K562 (cell line): ENCODE data around the gene MATN1. TPM values are rescaled to one million over a fixed set of nuclear protein-coding genes. Genes with fewer than 3 reads are reported as not detected.

Experiments used
- BCLAF1 ChIP-seq, 2 experiments: fragments of 450-650 bp in 1 of 2; IDR thresholded peaks; 2 replicates each; pipeline ENCODE4 v1.6.1; 2011 to 2017; ENCODE audit warnings: low read depth in 2 of 2, antibody characterized with exemption in 1 of 2, borderline replicate concordance in 1 of 2, low read length in 1 of 2, mild to moderate bottlenecking in 1 of 2, mixed read lengths in 1 of 2; ENCODE audit not compliant: control insufficient read depth in 1 of 2
- CREM ChIP-seq: IDR thresholded peaks from 2 replicates; pipeline ENCODE4 v1.6.1; 2014; ENCODE audit warnings: antibody characterized with exemption, low read depth
- DMBX1 ChIP-seq: fragments of 250-450 bp; sonication (Bioruptor Pico); IDR thresholded peaks from 2 replicates; pipeline ENCODE4 v1.8.0; 2022; ENCODE audit warnings: inconsistent platforms, mild to moderate bottlenecking, moderate library complexity, borderline replicate concordance
- ELF4 ChIP-seq: fragments of 450-650 bp; formaldehyde crosslinking; IDR thresholded peaks from 2 replicates; pipeline ENCODE4 v1.4.0; 2022; ENCODE audit warnings: missing genetic modification characterization
- EP300 ChIP-seq: IDR thresholded peaks from 2 replicates; pipeline ENCODE4 v1.6.1; 2012; ENCODE audit warnings: low read length, improper control_type of control experiment
- MLLT1 ChIP-seq, 2 experiments: fragments of 450-650 bp; IDR thresholded peaks; 2 replicates each; pipeline ENCODE4 v1.6.1; 2016
- NBN ChIP-seq: fragments of 450-650 bp; IDR thresholded peaks from 2 replicates; pipeline ENCODE4 v1.6.1; 2016; ENCODE audit warnings: low read depth, mild to moderate bottlenecking
- NCOA1 ChIP-seq: fragments of 450-650 bp; IDR thresholded peaks from 2 replicates; pipeline ENCODE4 v1.6.1; 2016; ENCODE audit warnings: low read depth
- NFIC ChIP-seq: fragments of 450-650 bp; IDR thresholded peaks from 2 replicates; pipeline ENCODE4 v1.6.1; 2017; ENCODE audit warnings: mild to moderate bottlenecking, inconsistent platforms
- NUFIP1 ChIP-seq: fragments of 450-650 bp; IDR thresholded peaks from 2 replicates; pipeline ENCODE4 v1.6.1; 2018; ENCODE audit not compliant: partially characterized antibody
- PHB ChIP-seq: fragments of 250-450 bp; sonication (Bioruptor Pico); IDR thresholded peaks from 2 replicates; pipeline ENCODE4 v1.5.0; 2021
- PRMT5 ChIP-seq: sonication (generic); formaldehyde crosslinking; IDR thresholded peaks from 2 replicates; pipeline ENCODE4 v1.5.0; 2020; ENCODE audit warnings: missing genetic modification reagents
- RBM14 ChIP-seq: fragments of 200-400 bp; formaldehyde crosslinking; IDR thresholded peaks from 2 replicates; pipeline ENCODE4 v1.6.1; 2018; ENCODE audit warnings: low read depth, mild to moderate bottlenecking, low read length, moderate library complexity, borderline replicate concordance; ENCODE audit not compliant: insufficient read depth
- SMAD4 ChIP-seq: fragments of 250-450 bp; sonication (Bioruptor Pico); conservative IDR thresholded peaks from 2 replicates; pipeline ENCODE4 v1.8.0; 2021; ENCODE audit warnings: inconsistent platforms, mild to moderate bottlenecking, moderate library complexity
- ZC3H11A ChIP-seq: IDR thresholded peaks from 2 replicates; pipeline ENCODE4 v1.6.1; 2012; ENCODE audit warnings: low read depth, low read length, improper control_type of control experiment
- ZFX ChIP-seq: sonication (generic); formaldehyde crosslinking; IDR thresholded peaks from 2 replicates; pipeline ENCODE4 v1.8.0; 2022; ENCODE audit warnings: mild to moderate bottlenecking, missing genetic modification reagents, moderate library complexity
- ZNF3 ChIP-seq: fragments of 250-450 bp; sonication (Bioruptor Pico); IDR thresholded peaks from 2 replicates; pipeline ENCODE4 v1.5.0; 2021; ENCODE audit warnings: mild to moderate bottlenecking, moderate library complexity
- ZNF592 ChIP-seq: fragments of 450-650 bp; IDR thresholded peaks from 2 replicates; pipeline ENCODE4 v1.6.1; 2017; ENCODE audit warnings: antibody characterized with exemption, mild to moderate bottlenecking
- ZNF717 ChIP-seq: fragments of 250-450 bp; sonication (Bioruptor Pico); IDR thresholded peaks from 2 replicates; pipeline ENCODE4 v1.5.0; 2021
- ZNF766 ChIP-seq: fragments of 200-800 bp; sonication (Bioruptor generic); conservative IDR thresholded peaks from 2 replicates; pipeline ENCODE4 v1.6.1; 2016; ENCODE audit warnings: missing genetic modification characterization, missing compliant biosample characterization
- polyA plus RNA-seq, 8 experiments: library from polyadenylated mRNA; depleted of rRNA in 4 of 8; stranded (reverse) in 5 of 8; unstranded in 3 of 8; fragments of >200 nt; fragmentation: Nextera tagmentation in 2 of 8; fragmentation: Illumina TruSeq in 1 of 8; extraction: Ambion mirVana in 2 of 8; extraction: Trizol in 1 of 8; gene quantifications; 2 replicates each; pipeline versions ENCODE4 v1.2.1 to v1.2.3, GENCODE V29; 2011 to 2014; ENCODE audit warnings: inconsistent platforms in 1 of 8, missing spikeins in 1 of 8
- total RNA-seq, 7 experiments: library from RNA; depleted of rRNA in 6 of 7; stranded (reverse); fragments of >200 nt in 6 of 7; fragmentation: Illumina TruSeq in 2 of 7; extraction: Trizol in 2 of 7; gene quantifications; 2 replicates each; pipeline versions ENCODE4 v1.2.1 to v1.2.3, GENCODE V29; 2011 to 2021; ENCODE audit warnings: low replicate concordance in 1 of 7

Gene MATN1
- total and polyA plus RNA-seq, 9 of the 15 experiments (the other 6 are each of a cell fraction or from before 2014, with no cell fraction given) = 0.10 to 2.3 (median 1.2) TPM

- TF ChIP-seq PRMT5 (CRISPR knock-in tag) (no peak), NCOA1 (no peak), CREM (no peak), RBM14 (no peak), DMBX1 (peak; percentile 87; the same call in 1 of the 2 replicates), ZFX (no peak), NFIC (no peak), NUFIP1 (no peak), NBN (no peak), ZNF592 (0 out of 2 replicates have a peak, but pooled peaks have one; percentile 50), SMAD4 (CRISPR knock-in tag) (peak; percentile 79), PHB (no peak), ZC3H11A (no peak), ZNF766 (CRISPR knock-in tag) (peak; percentile 54; the same call in 1 of the 2 replicates), EP300 (peak; percentile 64; the same call in 1 of the 2 replicates), MLLT1 (IDR thresholded peaks at IDR 0.05) (no peak), ELF4 (CRISPR knock-in tag) (no peak), ZNF717 (no peak), BCLAF1 (IDR thresholded peaks at IDR 0.05; ENCODE audit: borderline replicate concordance in 1 of 2, control insufficient read depth in 1 of 2, low read depth in 2 of 2, low read length in 1 of 2) (no peak), ZNF3 (CRISPR knock-in tag) (no peak)
Measured at GRCh38 chr1:30735668-30736498, 12.5 kb upstream of the MATN1 start (continued).
